HUES64 (cell line): ENCODE results near the gene CACNA2D3.

Source experiments
- H3K27ac ChIP-seq: 2 replicates; pipeline ENCODE4 v1.7.0; 2013; ENCODE audit warnings: low read depth, low read length, inconsistent platforms
- H3K27me3 ChIP-seq: 2 replicates; pipeline ENCODE4 v1.6.1; 2013; ENCODE audit warnings: mild to moderate bottlenecking, low read length; ENCODE audit not compliant: insufficient read depth
- H3K36me3 ChIP-seq: 2 replicates; pipeline ENCODE4 v1.6.1; 2013; ENCODE audit warnings: mild to moderate bottlenecking, low read length; ENCODE audit not compliant: insufficient read depth
- H3K4me1 ChIP-seq: 2 replicates; pipeline ENCODE4 v1.6.1; 2013; ENCODE audit warnings: mild to moderate bottlenecking, low read length, moderate library complexity; ENCODE audit not compliant: insufficient read depth
- H3K4me3 ChIP-seq: 2 replicates; pipeline ENCODE4 v1.5.1; 2013; ENCODE audit warnings: mild to moderate bottlenecking, low read length, moderate library complexity
- H3K9ac ChIP-seq: 2 replicates; pipeline ENCODE4 v1.6.1; 2013; ENCODE audit warnings: mild to moderate bottlenecking, low read depth, low read length
- H3K9me3 ChIP-seq: 2 replicates; pipeline ENCODE4 v1.6.1; 2013; ENCODE audit warnings: low read depth, low read length; ENCODE audit not compliant: insufficient read depth
- WGBS: fragments of 150-250, 120-280 bp; methylation state at CpG from one replicate; pipeline ENCODE4 v1.1.7; 2013; ENCODE audit warnings: missing lambda C conversion rate; 5-methylcytosine and 5-hydroxymethylcytosine counted together

Gene CACNA2D3

GRCh38 chr3:54917862-54918261 is 795.5 kb downstream of the CACNA2D3 start:
- 84% methylated on average over 4 of the region's 4 CpGs for WGBS
- H3K4me1 ChIP-seq, result no peaks in the 10 kb centered on the region
- H3K9me3 ChIP-seq, result no peaks in the 10 kb centered on the region
- H3K4me3 ChIP-seq, result no peak overlapping the region
- no peaks in the 10 kb centered on the region for H3K27me3 ChIP-seq
- H3K9ac ChIP-seq, result no peak overlapping the region
- no peak overlapping the region for H3K27ac ChIP-seq
- H3K36me3 ChIP-seq, result no peaks in the 10 kb centered on the region

GRCh38 chr3:54918516-54918915 is 796.2 kb downstream of the CACNA2D3 start:
- H3K36me3 ChIP-seq, result no peaks in the 10 kb centered on the region
- no peak overlapping the region for H3K4me3 ChIP-seq
- no peaks in the 10 kb centered on the region for H3K9me3 ChIP-seq
- no peaks in the 10 kb centered on the region for H3K27me3 ChIP-seq
- WGBS, result 96% methylated on average over 12 of the region's 12 CpGs
- no peak overlapping the region for H3K9ac ChIP-seq
- H3K4me1 ChIP-seq, result no peaks in the 10 kb centered on the region
- no peak overlapping the region for H3K27ac ChIP-seq

GRCh38 chr3:54928046-54928770 is 805.9 kb downstream of the CACNA2D3 start, which contains the start of gene LRTM1:
Gene LRTM1, minus strand, starts transcription at chr3:54928059. Its CDS starts 148 bp downstream, at chr3:54927911.
- Histone ChIP-seq H3K4me3 (no peak within 1 kb of the TSS), H3K27ac (no peak within 1 kb of the TSS), H3K9ac (no peak within 1 kb of the TSS), H3K27me3 (no peaks in the 10 kb centered on the region), H3K4me1 (no peaks in the 10 kb centered on the region), H3K36me3 (no peaks in the 10 kb centered on the region), H3K9me3 (no peaks in the 10 kb centered on the region)
- WGBS, result 93% methylated on average over 13 of the region's 14 CpGs

- H3K4me3 ChIP-seq, result no peak overlapping the region
- no peaks in the 10 kb centered on the region for H3K36me3 ChIP-seq
- no peaks in the 10 kb centered on the region for H3K9me3 ChIP-seq
- 80% methylated on average over 4 of the region's 4 CpGs for WGBS
- H3K4me1 ChIP-seq, result peaks cover 2% of the 10 kb centered on the region; the same call in 1 of the 2 replicates
- no peak overlapping the region for H3K9ac ChIP-seq
- no peak overlapping the region for H3K27ac ChIP-seq
- H3K27me3 ChIP-seq, result no peaks in the 10 kb centered on the region
Measured at GRCh38 chr3:54931182-54931581, 808.8 kb downstream of the CACNA2D3 start.

- no peak overlapping the region for H3K4me3 ChIP-seq
- H3K36me3 ChIP-seq, result no peaks in the 10 kb centered on the region
- no peaks in the 10 kb centered on the region for H3K27me3 ChIP-seq
- peaks cover 9% of the 10 kb centered on the region; the same call in 1 of the 2 replicates for H3K4me1 ChIP-seq
- no peak overlapping the region for H3K27ac ChIP-seq
- no peak overlapping the region for H3K9ac ChIP-seq
- 88% methylated on average over 4 of the region's 4 CpGs for WGBS
- H3K9me3 ChIP-seq, result no peaks in the 10 kb centered on the region
Measured at GRCh38 chr3:54932606-54933005, 810.3 kb downstream of the CACNA2D3 start.

- H3K27ac ChIP-seq, result no peak overlapping the region
- 92% methylated on average over 2 of the region's 3 CpGs for WGBS
- H3K4me1 ChIP-seq, result peaks cover 9% of the 10 kb centered on the region; the same call in 1 of the 2 replicates
- H3K9ac ChIP-seq, result no peak overlapping the region
- H3K9me3 ChIP-seq, result no peaks in the 10 kb centered on the region
- no peaks in the 10 kb centered on the region for H3K27me3 ChIP-seq
- H3K4me3 ChIP-seq, result no peak overlapping the region
- H3K36me3 ChIP-seq, result no peaks in the 10 kb centered on the region
Measured at GRCh38 chr3:54935869-54936268, 813.5 kb downstream of the CACNA2D3 start.

- Histone ChIP-seq H3K36me3 (no peaks in the 10 kb centered on the region), H3K9me3 (no peaks in the 10 kb centered on the region), H3K4me1 (peaks cover 9% of the 10 kb centered on the region; the same call in 1 of the 2 replicates), H3K27me3 (no peaks in the 10 kb centered on the region), H3K9ac (no peak overlapping the region), H3K4me3 (no peak overlapping the region), H3K27ac (no peak overlapping the region)
- WGBS, result 51% methylated on average over 5 of the region's 5 CpGs
Measured at GRCh38 chr3:54936561-54936960, 814.2 kb downstream of the CACNA2D3 start.

GRCh38 chr3:54939557-54940300 is 817.4 kb downstream of the CACNA2D3 start:
- H3K9me3 ChIP-seq, result no peaks in the 10 kb centered on the region
- H3K9ac ChIP-seq, result no peak overlapping the region
- no peak overlapping the region for H3K4me3 ChIP-seq
- no peak overlapping the region for H3K27ac ChIP-seq
- no peaks in the 10 kb centered on the region for H3K27me3 ChIP-seq
- WGBS, result 69% methylated on average over 6 of the region's 6 CpGs
- H3K36me3 ChIP-seq, result no peaks in the 10 kb centered on the region
- H3K4me1 ChIP-seq, result peaks cover 14% of the 10 kb centered on the region; the same call in 1 of the 2 replicates

- H3K27me3 ChIP-seq, result no peaks in the 10 kb centered on the region
- H3K36me3 ChIP-seq, result no peaks in the 10 kb centered on the region
- H3K27ac ChIP-seq, result no peak overlapping the region
- no peaks in the 10 kb centered on the region for H3K9me3 ChIP-seq
- 96% methylated on average over 2 of the region's 2 CpGs for WGBS
- H3K4me3 ChIP-seq, result no peak overlapping the region
- H3K4me1 ChIP-seq, result peaks cover 14% of the 10 kb centered on the region; the same call in 1 of the 2 replicates
- no peak overlapping the region for H3K9ac ChIP-seq
Measured at GRCh38 chr3:54940971-54941370, 818.6 kb downstream of the CACNA2D3 start.

GRCh38 chr3:54941690-54942362 is 819.5 kb downstream of the CACNA2D3 start:
- Histone ChIP-seq H3K36me3 (no peaks in the 10 kb centered on the region), H3K27me3 (no peaks in the 10 kb centered on the region), H3K27ac (no peak overlapping the region), H3K4me3 (no peak overlapping the region), H3K9me3 (no peaks in the 10 kb centered on the region), H3K9ac (no peak overlapping the region), H3K4me1 (peaks cover 6% of the 10 kb centered on the region; the same call in 1 of the 2 replicates)
- 94% methylated on average over 7 of the region's 7 CpGs for WGBS

- Histone ChIP-seq H3K27me3 (no peaks in the 10 kb centered on the region), H3K4me1 (peaks cover 11% of the 10 kb centered on the region), H3K27ac (no peak overlapping the region), H3K4me3 (no peak overlapping the region), H3K9me3 (no peaks in the 10 kb centered on the region), H3K36me3 (no peaks in the 10 kb centered on the region), H3K9ac (no peak overlapping the region)
- WGBS, result 90% methylated on average over 4 of the region's 4 CpGs
Measured at GRCh38 chr3:54949491-54950044, 827.2 kb downstream of the CACNA2D3 start.
